BE2C (cell line): ENCODE data around the gene AIPL1.

Source experiments
- DNase-seq: peaks from one replicate; pipeline ENCODE4 v3.0.0-alpha.2; 2020
- H3K27me3 ChIP-seq: fragments of 250-450 bp; sonication (Bioruptor Pico); 2 replicates; pipeline ENCODE4 v1.5.1; 2020; ENCODE audit warnings: mild to moderate bottlenecking
- H3K36me3 ChIP-seq: fragments of 250-450 bp; sonication (Bioruptor Pico); 2 replicates; pipeline ENCODE4 v1.5.1; 2020; ENCODE audit warnings: mild to moderate bottlenecking
- H3K4me1 ChIP-seq: fragments of 250-450 bp; sonication (Bioruptor Pico); 2 replicates; pipeline ENCODE4 v1.5.1; 2020
- H3K4me3 ChIP-seq: 2 replicates; pipeline ENCODE4 v1.5.1; 2011; ENCODE audit warnings: low read depth, low read length
- H3K9me3 ChIP-seq: fragments of 250-450 bp; sonication (Bioruptor Pico); 2 replicates; pipeline ENCODE4 v1.5.1; 2020
- CTCF ChIP-seq: IDR thresholded peaks from 2 replicates; pipeline ENCODE4 v1.5.1; 2012; ENCODE audit warnings: mild to moderate bottlenecking, low read depth, low read length

AIPL1 gene

GRCh38 chr17:6477831-6478383 is 43.0 kb upstream of the AIPL1 start:
- no peak for DNase-seq
- Histone ChIP-seq H3K9me3 (no peaks in the 10 kb centered on the region), H3K4me3 (no peak overlapping the region), H3K27me3 (no peaks in the 10 kb centered on the region), H3K4me1 (no peaks in the 10 kb centered on the region), H3K36me3 (no peaks in the 10 kb centered on the region)
- no peak for TF ChIP-seq CTCF

DNA sequence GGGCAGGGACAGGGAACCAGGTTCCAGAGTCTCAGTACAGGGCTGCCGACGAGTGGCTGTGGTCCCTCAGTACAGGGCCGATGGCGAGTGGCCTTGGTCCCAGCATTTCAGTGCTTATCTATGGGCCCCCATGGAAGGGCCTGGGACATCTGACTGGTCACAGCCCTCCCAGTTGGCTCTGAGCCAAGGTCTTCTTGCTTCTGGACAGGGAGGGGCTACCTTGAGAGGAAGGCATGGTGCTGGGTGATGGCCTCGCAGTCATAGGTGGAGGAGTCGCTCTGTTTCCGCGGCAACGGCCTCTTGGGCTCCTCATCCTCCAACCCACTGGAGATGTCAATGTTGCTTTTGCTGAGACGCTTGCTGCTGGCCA is 41.9 kb upstream of the AIPL1 start:
- H3K9me3 ChIP-seq = no peaks in the 10 kb centered on the region
- no peaks in the 10 kb centered on the region for H3K27me3 ChIP-seq
- DNase-seq = no peak
- H3K4me3 ChIP-seq = no peak overlapping the region
- H3K4me1 ChIP-seq = no peaks in the 10 kb centered on the region
- no peak for TF ChIP-seq CTCF
- H3K36me3 ChIP-seq = no peaks in the 10 kb centered on the region

GRCh38 chr17:6476076-6476809 is 41.3 kb upstream of the AIPL1 start:
- Histone ChIP-seq H3K4me3 (no peak overlapping the region), H3K9me3 (no peaks in the 10 kb centered on the region), H3K36me3 (no peaks in the 10 kb centered on the region), H3K4me1 (no peaks in the 10 kb centered on the region), H3K27me3 (no peaks in the 10 kb centered on the region)
- no peak for TF ChIP-seq CTCF
- no peak for DNase-seq

GRCh38 chr17:6475411-6475810 is 40.5 kb upstream of the AIPL1 start:
- TF ChIP-seq CTCF = no peak
- DNase-seq = no peak
- Histone ChIP-seq H3K36me3 (no peaks in the 10 kb centered on the region), H3K9me3 (no peaks in the 10 kb centered on the region), H3K4me1 (no peaks in the 10 kb centered on the region), H3K4me3 (no peak overlapping the region), H3K27me3 (no peaks in the 10 kb centered on the region)

- no peaks in the 10 kb centered on the region for H3K9me3 ChIP-seq
- H3K27me3 ChIP-seq = no peaks in the 10 kb centered on the region
- TF ChIP-seq CTCF = no peak
- H3K4me3 ChIP-seq = no peak overlapping the region
- no peaks in the 10 kb centered on the region for H3K4me1 ChIP-seq
- no peaks in the 10 kb centered on the region for H3K36me3 ChIP-seq
- no peak for DNase-seq
Measured at GRCh38 chr17:6474906-6475305, 40.0 kb upstream of the AIPL1 start.

GRCh38 chr17:6474376-6474775 is 39.5 kb upstream of the AIPL1 start:
- Histone ChIP-seq H3K36me3 (no peaks in the 10 kb centered on the region), H3K4me1 (no peaks in the 10 kb centered on the region), H3K9me3 (no peaks in the 10 kb centered on the region), H3K27me3 (no peaks in the 10 kb centered on the region), H3K4me3 (no peak overlapping the region)
- DNase-seq = no peak
- no peak for TF ChIP-seq CTCF
